Measurements from ENCODE around the gene HRAS. TPM values are rescaled to one million over a fixed set of nuclear protein-coding genes. Genes with fewer than 3 reads are reported as not detected.

The HRAS gene
- total and polyA plus RNA-seq, 2 of the 8 experiments (the other 6 are each of a cell fraction or from before 2014, with no cell fraction given), result 44.3 to 54.7 TPM

DNA sequence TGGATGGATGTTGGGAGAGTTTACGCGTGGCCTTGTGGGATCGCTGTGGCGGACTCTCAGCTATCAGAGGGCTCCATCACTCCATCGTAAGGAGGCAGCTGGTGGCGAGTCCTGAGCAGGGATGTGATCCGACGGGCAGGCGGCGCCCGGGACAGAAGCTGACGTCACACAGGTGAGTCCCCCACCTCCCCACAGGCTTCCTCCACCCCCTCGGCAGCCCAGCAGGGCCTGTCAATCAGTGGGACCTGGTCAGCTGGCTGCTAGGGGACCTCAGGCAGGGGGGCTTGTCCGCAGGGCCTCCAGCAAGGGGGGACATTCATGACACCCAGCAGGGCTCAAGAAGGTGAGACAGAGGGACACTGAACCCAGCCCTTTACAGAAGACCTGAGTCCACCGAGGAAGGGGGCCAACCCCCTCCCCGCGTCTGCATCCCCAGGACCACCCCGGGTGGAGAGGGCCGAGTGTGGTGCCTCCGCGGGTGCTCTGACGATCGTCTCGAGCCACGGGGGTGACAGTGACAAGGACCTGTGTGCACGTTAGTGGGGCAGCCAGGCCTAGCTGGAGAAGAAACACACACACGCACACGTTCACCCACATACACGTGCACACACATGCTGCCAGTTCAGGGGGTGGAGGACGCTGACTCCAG is 7.1 kb downstream of the HRAS start (continued):
- TF ChIP-seq, protein P1, sequence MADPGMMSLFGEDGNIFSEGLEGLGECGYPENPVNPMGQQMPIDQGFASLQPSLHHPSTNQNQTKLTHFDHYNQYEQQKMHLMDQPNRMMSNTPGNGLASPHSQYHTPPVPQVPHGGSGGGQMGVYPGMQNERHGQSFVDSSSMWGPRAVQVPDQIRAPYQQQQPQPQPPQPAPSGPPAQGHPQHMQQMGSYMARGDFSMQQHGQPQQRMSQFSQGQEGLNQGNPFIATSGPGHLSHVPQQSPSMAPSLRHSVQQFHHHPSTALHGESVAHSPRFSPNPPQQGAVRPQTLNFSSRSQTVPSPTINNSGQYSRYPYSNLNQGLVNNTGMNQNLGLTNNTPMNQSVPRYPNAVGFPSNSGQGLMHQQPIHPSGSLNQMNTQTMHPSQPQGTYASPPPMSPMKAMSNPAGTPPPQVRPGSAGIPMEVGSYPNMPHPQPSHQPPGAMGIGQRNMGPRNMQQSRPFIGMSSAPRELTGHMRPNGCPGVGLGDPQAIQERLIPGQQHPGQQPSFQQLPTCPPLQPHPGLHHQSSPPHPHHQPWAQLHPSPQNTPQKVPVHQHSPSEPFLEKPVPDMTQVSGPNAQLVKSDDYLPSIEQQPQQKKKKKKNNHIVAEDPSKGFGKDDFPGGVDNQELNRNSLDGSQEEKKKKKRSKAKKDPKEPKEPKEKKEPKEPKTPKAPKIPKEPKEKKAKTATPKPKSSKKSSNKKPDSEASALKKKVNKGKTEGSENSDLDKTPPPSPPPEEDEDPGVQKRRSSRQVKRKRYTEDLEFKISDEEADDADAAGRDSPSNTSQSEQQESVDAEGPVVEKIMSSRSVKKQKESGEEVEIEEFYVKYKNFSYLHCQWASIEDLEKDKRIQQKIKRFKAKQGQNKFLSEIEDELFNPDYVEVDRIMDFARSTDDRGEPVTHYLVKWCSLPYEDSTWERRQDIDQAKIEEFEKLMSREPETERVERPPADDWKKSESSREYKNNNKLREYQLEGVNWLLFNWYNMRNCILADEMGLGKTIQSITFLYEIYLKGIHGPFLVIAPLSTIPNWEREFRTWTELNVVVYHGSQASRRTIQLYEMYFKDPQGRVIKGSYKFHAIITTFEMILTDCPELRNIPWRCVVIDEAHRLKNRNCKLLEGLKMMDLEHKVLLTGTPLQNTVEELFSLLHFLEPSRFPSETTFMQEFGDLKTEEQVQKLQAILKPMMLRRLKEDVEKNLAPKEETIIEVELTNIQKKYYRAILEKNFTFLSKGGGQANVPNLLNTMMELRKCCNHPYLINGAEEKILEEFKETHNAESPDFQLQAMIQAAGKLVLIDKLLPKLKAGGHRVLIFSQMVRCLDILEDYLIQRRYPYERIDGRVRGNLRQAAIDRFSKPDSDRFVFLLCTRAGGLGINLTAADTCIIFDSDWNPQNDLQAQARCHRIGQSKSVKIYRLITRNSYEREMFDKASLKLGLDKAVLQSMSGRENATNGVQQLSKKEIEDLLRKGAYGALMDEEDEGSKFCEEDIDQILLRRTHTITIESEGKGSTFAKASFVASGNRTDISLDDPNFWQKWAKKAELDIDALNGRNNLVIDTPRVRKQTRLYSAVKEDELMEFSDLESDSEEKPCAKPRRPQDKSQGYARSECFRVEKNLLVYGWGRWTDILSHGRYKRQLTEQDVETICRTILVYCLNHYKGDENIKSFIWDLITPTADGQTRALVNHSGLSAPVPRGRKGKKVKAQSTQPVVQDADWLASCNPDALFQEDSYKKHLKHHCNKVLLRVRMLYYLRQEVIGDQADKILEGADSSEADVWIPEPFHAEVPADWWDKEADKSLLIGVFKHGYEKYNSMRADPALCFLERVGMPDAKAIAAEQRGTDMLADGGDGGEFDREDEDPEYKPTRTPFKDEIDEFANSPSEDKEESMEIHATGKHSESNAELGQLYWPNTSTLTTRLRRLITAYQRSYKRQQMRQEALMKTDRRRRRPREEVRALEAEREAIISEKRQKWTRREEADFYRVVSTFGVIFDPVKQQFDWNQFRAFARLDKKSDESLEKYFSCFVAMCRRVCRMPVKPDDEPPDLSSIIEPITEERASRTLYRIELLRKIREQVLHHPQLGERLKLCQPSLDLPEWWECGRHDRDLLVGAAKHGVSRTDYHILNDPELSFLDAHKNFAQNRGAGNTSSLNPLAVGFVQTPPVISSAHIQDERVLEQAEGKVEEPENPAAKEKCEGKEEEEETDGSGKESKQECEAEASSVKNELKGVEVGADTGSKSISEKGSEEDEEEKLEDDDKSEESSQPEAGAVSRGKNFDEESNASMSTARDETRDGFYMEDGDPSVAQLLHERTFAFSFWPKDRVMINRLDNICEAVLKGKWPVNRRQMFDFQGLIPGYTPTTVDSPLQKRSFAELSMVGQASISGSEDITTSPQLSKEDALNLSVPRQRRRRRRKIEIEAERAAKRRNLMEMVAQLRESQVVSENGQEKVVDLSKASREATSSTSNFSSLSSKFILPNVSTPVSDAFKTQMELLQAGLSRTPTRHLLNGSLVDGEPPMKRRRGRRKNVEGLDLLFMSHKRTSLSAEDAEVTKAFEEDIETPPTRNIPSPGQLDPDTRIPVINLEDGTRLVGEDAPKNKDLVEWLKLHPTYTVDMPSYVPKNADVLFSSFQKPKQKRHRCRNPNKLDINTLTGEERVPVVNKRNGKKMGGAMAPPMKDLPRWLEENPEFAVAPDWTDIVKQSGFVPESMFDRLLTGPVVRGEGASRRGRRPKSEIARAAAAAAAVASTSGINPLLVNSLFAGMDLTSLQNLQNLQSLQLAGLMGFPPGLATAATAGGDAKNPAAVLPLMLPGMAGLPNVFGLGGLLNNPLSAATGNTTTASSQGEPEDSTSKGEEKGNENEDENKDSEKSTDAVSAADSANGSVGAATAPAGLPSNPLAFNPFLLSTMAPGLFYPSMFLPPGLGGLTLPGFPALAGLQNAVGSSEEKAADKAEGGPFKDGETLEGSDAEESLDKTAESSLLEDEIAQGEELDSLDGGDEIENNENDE (IDR thresholded peaks at IDR 0.05; ENCODE audit: insufficient replicate concordance, low read length), result no peak
- TF ChIP-seq SAP30 (IDR thresholded peaks at IDR 0.05; ENCODE audit: insufficient read depth, insufficient replicate concordance, low read length), result no peak
- no peak for TF ChIP-seq KDM5A (IDR thresholded peaks at IDR 0.05; ENCODE audit: low read length)
- TF ChIP-seq YY1 (IDR thresholded peaks at IDR 0.05; ENCODE audit: low read depth, low read length), result no peak
- no peak for TF ChIP-seq RAD21 (IDR thresholded peaks at IDR 0.05 in 1 of 2, conservative IDR thresholded peaks at IDR 0.05 in 1 of 2; ENCODE audit: low read depth in 2 of 2, low read length in 2 of 2)
- TF ChIP-seq BACH1 (IDR thresholded peaks at IDR 0.05; ENCODE audit: low read length), result no peak
- no peak for TF ChIP-seq TBP (IDR thresholded peaks at IDR 0.05; ENCODE audit: low read depth, low read length)
- TF ChIP-seq POLR2AphosphoS5 (IDR thresholded peaks at IDR 0.05; ENCODE audit: low read depth, low read length), result no peak
- TF ChIP-seq CHD2 (IDR thresholded peaks at IDR 0.05; ENCODE audit: low read length), result no peak
- TF ChIP-seq TEAD4 (IDR thresholded peaks at IDR 0.05; ENCODE audit: low read depth, low read length), result no peak
- no peak for TF ChIP-seq HDAC6 (IDR thresholded peaks at IDR 0.05; ENCODE audit: low read depth, low read length)

Data from H1 (cell line).